ENCODE measurements around the gene ZC3HAV1.
"Not testable (repeated sequence)": the region's sequence is repeated elsewhere in the genome, so short reads cannot be mapped to it uniquely, and the experiment has no call there.

ZC3HAV1 gene

GRCh38 chr7:139109188-139109982 lies at the start of gene ZC3HAV1:
ZC3HAV1 (minus strand) TSS chr7:139109720; CDS start chr7:139109331, 389 bp downstream.
- peak; percentile 78 for DNase-seq (ENCODE audit: low spot score)

- no peak for DNase-seq (ENCODE audit: low spot score)
These were observed 44.3 kb upstream of the ZC3HAV1 start for GRCh38 chr7:139153832-139154231.

GRCh38 chr7:139152149-139152548 lies 42.6 kb upstream of the ZC3HAV1 start:
- no peak for DNase-seq (ENCODE audit: low spot score)

- DNase-seq (ENCODE audit: low spot score), result no peak
These were observed 29.6 kb upstream of the ZC3HAV1 start for GRCh38 chr7:139139150-139139549.

GRCh38 chr7:139133335-139134139 lies 24.0 kb upstream of the ZC3HAV1 start:
- DNase-seq (ENCODE audit: low spot score), result peak; percentile 89

- DNase-seq (ENCODE audit: low spot score), result no peak
These were observed 23.4 kb upstream of the ZC3HAV1 start for GRCh38 chr7:139132887-139133286.

GRCh38 chr7:139131601-139132041 lies 22.1 kb upstream of the ZC3HAV1 start:
- no peak for DNase-seq (ENCODE audit: low spot score)

- DNase-seq (ENCODE audit: low spot score), result not testable (repeated sequence)
These were observed 20.3 kb upstream of the ZC3HAV1 start for GRCh38 chr7:139129814-139130213.

- no peak for DNase-seq (ENCODE audit: low spot score)
These were observed 18.1 kb upstream of the ZC3HAV1 start for GRCh38 chr7:139127648-139128047.

GRCh38 chr7:139125657-139126056 lies 16.1 kb upstream of the ZC3HAV1 start:
- DNase-seq (ENCODE audit: low spot score), result no peak

- DNase-seq (ENCODE audit: low spot score), result not testable (repeated sequence)
These were observed 15.5 kb upstream of the ZC3HAV1 start for GRCh38 chr7:139124995-139125394.

GRCh38 chr7:139124084-139124914 lies 14.8 kb upstream of the ZC3HAV1 start:
- no peak for DNase-seq (ENCODE audit: low spot score)

GRCh38 chr7:139119486-139119849 lies 9.9 kb upstream of the ZC3HAV1 start:
- DNase-seq (ENCODE audit: low spot score), result no peak

- no peak for DNase-seq (ENCODE audit: low spot score)
These were observed 9.4 kb upstream of the ZC3HAV1 start for GRCh38 chr7:139118805-139119485.

GRCh38 chr7:139118234-139118804 lies 8.8 kb upstream of the ZC3HAV1 start:
- DNase-seq (ENCODE audit: low spot score), result no peak

- no peak for DNase-seq (ENCODE audit: low spot score)
These were observed 8.2 kb upstream of the ZC3HAV1 start for GRCh38 chr7:139117599-139118233.

- no peak for DNase-seq (ENCODE audit: low spot score)
These were observed 7.5 kb upstream of the ZC3HAV1 start for GRCh38 chr7:139116999-139117398.

GRCh38 chr7:139115104-139115503 lies 5.6 kb upstream of the ZC3HAV1 start:
- DNase-seq (ENCODE audit: low spot score), result no peak

- DNase-seq (ENCODE audit: low spot score), result no peak
These were observed 5.1 kb upstream of the ZC3HAV1 start for GRCh38 chr7:139114585-139114984.

GRCh38 chr7:139114018-139114417 lies 4.5 kb upstream of the ZC3HAV1 start:
- no peak for DNase-seq (ENCODE audit: low spot score)

- DNase-seq (ENCODE audit: low spot score), result no peak
These were observed 3.3 kb upstream of the ZC3HAV1 start for GRCh38 chr7:139112741-139113250.
